ENCODE measurements around the gene PFDN1. TPM values are rescaled to one million over a fixed set of nuclear protein-coding genes. Genes with fewer than 3 reads are reported as not detected.

Gene PFDN1
- total RNA-seq, 1 experiment from 2014 or later: 91.9 TPM

DNA sequence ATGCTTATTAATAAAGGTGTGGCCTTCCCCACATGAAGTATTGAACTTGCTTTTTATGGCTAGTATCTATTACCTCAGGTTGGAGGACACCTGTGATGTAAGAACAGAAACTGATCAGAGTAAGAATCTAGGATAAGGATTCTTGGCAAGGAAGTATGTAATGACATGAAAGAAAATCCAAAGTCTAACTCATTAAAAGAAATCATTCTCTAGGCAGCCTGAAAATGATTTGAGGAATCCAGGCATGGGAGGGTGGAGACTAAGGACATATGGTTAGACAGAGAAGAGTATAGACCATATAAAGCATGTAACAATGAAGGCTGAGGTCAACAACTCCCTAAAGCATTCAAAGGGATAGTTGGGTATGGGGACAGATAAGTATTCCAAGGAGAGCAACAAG lies 32.9 kb downstream of the PFDN1 start:
- ChIA-PET POLR2A (ENCODE audit: unreplicated experiment) (no interaction called here), CTCF (no interaction called here)
- no peaks in the 10 kb centered on the region for H3F3A ChIP-seq (ENCODE audit: low read length, unreplicated experiment)
- H3K27me3 ChIP-seq (ENCODE audit: low read length): no peaks in the 10 kb centered on the region
- DNase-seq (no peak), ATAC-seq (no peak)
- no peak overlapping the region for H3K4me2 ChIP-seq (ENCODE audit: low read length)
- no peaks in the 10 kb centered on the region for H3K4me1 ChIP-seq (ENCODE audit: insufficient read depth, low read length)
- no peaks in the 10 kb centered on the region for H3K9me2 ChIP-seq (replicated peaks; ENCODE audit: low read length)
- no peak overlapping the region for H3K4me3 ChIP-seq (ENCODE audit: low read length)
- H3K79me2 ChIP-seq (ENCODE audit: low read length): peaks cover 29% of the 10 kb centered on the region; the same call in 1 of the 2 replicates
- H3K27ac ChIP-seq (ENCODE audit: low read length): no peak overlapping the region
- TF ChIP-seq EZH2phosphoT487 (IDR thresholded peaks at IDR 0.05; ENCODE audit: borderline replicate concordance, low read length): no peak
- H3K9me3 ChIP-seq (ENCODE audit: low read length): no peaks in the 10 kb centered on the region
- H2AFZ ChIP-seq (ENCODE audit: low read length): no peak overlapping the region
- no peak overlapping the region for H3K9ac ChIP-seq (ENCODE audit: low read length)
- no TSS peak for BruUV-seq (replicated peaks)
- H4K20me1 ChIP-seq (ENCODE audit: low read length): no peaks in the 10 kb centered on the region
- no peaks in the 10 kb centered on the region; the same call in 1 of the 2 replicates for H3K36me3 ChIP-seq (ENCODE audit: low read depth, low read length)
- intact Hi-C loops (cut with micrococcal nuclease): no loop called here

DNA sequence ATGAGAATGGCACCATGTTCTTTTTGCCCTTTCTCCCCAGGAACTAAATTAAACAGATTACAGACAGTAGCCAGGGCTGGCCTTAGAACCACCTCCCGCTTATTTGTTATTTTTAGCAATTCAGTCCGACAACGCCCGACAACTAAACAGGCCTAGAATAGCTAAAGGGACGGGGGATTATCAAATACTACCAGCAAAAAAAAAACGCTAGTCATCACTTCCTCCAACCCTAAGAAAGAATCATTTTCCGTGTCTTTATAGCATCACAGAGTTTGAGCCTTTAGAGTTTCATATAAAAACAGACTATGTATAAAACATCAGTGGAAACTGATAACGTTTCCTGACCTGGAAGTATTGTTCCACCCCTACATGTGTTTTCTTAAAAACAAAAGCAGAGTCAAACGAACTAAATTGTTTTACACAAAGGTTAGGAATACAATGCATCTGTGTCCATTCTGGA lies 35.3 kb downstream of the PFDN1 start:
- no peaks in the 10 kb centered on the region for H4K20me1 ChIP-seq (ENCODE audit: low read length)
- H3K4me1 ChIP-seq (ENCODE audit: insufficient read depth, low read length): peaks cover under 1% of the 10 kb centered on the region
- H3K36me3 ChIP-seq (ENCODE audit: low read depth, low read length): no peaks in the 10 kb centered on the region
- POLR2A ChIA-PET (ENCODE audit: unreplicated experiment): no interaction called here
- intact Hi-C loops (cut with micrococcal nuclease): no loop called here
- no TSS peak for BruUV-seq (replicated peaks)
- no peaks in the 10 kb centered on the region for H3K9me3 ChIP-seq (ENCODE audit: low read length)
- H3K9ac ChIP-seq (ENCODE audit: low read length): no peak overlapping the region
- no peak overlapping the region for H2AFZ ChIP-seq (ENCODE audit: low read length)
- TF ChIP-seq, protein P1, sequence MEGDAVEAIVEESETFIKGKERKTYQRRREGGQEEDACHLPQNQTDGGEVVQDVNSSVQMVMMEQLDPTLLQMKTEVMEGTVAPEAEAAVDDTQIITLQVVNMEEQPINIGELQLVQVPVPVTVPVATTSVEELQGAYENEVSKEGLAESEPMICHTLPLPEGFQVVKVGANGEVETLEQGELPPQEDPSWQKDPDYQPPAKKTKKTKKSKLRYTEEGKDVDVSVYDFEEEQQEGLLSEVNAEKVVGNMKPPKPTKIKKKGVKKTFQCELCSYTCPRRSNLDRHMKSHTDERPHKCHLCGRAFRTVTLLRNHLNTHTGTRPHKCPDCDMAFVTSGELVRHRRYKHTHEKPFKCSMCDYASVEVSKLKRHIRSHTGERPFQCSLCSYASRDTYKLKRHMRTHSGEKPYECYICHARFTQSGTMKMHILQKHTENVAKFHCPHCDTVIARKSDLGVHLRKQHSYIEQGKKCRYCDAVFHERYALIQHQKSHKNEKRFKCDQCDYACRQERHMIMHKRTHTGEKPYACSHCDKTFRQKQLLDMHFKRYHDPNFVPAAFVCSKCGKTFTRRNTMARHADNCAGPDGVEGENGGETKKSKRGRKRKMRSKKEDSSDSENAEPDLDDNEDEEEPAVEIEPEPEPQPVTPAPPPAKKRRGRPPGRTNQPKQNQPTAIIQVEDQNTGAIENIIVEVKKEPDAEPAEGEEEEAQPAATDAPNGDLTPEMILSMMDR (conservative IDR thresholded peaks at IDR 0.05; ENCODE audit: low read depth, low read length): no peak
- TF ChIP-seq EZH2phosphoT487 (IDR thresholded peaks at IDR 0.05; ENCODE audit: borderline replicate concordance, low read length): no peak
- no peak for TF ChIP-seq EZH2 (IDR thresholded peaks at IDR 0.05; ENCODE audit: low read length, unreplicated experiment)
- no peak overlapping the region for H3K4me2 ChIP-seq (ENCODE audit: low read length)
- H3K79me2 ChIP-seq (ENCODE audit: low read length): peaks cover 35% of the 10 kb centered on the region; the same call in 1 of the 2 replicates
- no peak overlapping the region for H3K4me3 ChIP-seq (ENCODE audit: low read length)
- H3K27me3 ChIP-seq (ENCODE audit: low read length): no peaks in the 10 kb centered on the region
- CTCF ChIA-PET: no interaction called here
- H3F3A ChIP-seq (ENCODE audit: low read length, unreplicated experiment): no peaks in the 10 kb centered on the region
- H3K9me2 ChIP-seq (replicated peaks; ENCODE audit: low read length): no peaks in the 10 kb centered on the region
- ATAC-seq (no peak), DNase-seq (no peak)
- no peak overlapping the region for H3K27ac ChIP-seq (ENCODE audit: low read length)

DNA sequence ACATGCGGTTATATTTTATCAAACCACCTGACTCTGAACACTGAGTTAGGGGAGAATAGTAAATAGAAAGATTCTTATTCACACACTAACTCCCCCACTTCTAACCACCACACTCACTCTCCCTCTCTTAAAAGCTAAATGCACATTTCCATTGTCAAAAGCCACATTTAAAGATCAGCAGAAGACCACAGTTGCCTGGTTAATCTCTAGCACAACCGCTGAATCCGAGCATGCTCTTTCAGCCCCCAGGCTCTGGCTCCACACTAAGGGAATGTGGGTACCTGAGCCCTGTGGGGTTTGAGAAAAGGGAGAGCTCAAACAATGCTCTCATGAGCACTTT lies 35.7 kb downstream of the PFDN1 start:
- no peaks in the 10 kb centered on the region for H3K36me3 ChIP-seq (ENCODE audit: low read depth, low read length)
- no peak overlapping the region for H3K4me2 ChIP-seq (ENCODE audit: low read length)
- H3K4me1 ChIP-seq (ENCODE audit: insufficient read depth, low read length): peaks cover 4% of the 10 kb centered on the region
- H3K9ac ChIP-seq (ENCODE audit: low read length): no peak overlapping the region
- no peak overlapping the region for H3K27ac ChIP-seq (ENCODE audit: low read length)
- CTCF ChIA-PET: no interaction called here
- no peaks in the 10 kb centered on the region for H4K20me1 ChIP-seq (ENCODE audit: low read length)
- H2AFZ ChIP-seq (ENCODE audit: low read length): no peak overlapping the region
- BruUV-seq (replicated peaks): no TSS peak
- ATAC-seq (no peak), DNase-seq (no peak)
- no peaks in the 10 kb centered on the region for H3K27me3 ChIP-seq (ENCODE audit: low read length)
- no peaks in the 10 kb centered on the region for H3K9me3 ChIP-seq (ENCODE audit: low read length)
- no peak overlapping the region for H3K4me3 ChIP-seq (ENCODE audit: low read length)
- H3K79me2 ChIP-seq (ENCODE audit: low read length): peaks cover 35% of the 10 kb centered on the region; the same call in 1 of the 2 replicates
- POLR2A ChIA-PET (ENCODE audit: unreplicated experiment): no interaction called here
- intact Hi-C loops (cut with micrococcal nuclease): no loop called here
- no peaks in the 10 kb centered on the region for H3K9me2 ChIP-seq (replicated peaks; ENCODE audit: low read length)
- H3F3A ChIP-seq (ENCODE audit: low read length, unreplicated experiment): no peaks in the 10 kb centered on the region
- TF ChIP-seq EZH2phosphoT487 (IDR thresholded peaks at IDR 0.05; ENCODE audit: borderline replicate concordance, low read length): no peak
- no peak for TF ChIP-seq EZH2 (IDR thresholded peaks at IDR 0.05; ENCODE audit: low read length, unreplicated experiment)
- TF ChIP-seq, protein P1 (conservative IDR thresholded peaks at IDR 0.05; ENCODE audit: low read depth, low read length): no peak
